Astrocyte (in vitro differentiated cells and primary cell): ENCODE data around the gene DARS1. TPM values are rescaled to one million over a fixed set of nuclear protein-coding genes. Genes with fewer than 3 reads are reported as not detected.

Source experiments
- DNase-seq: peaks from one replicate; pipeline ENCODE4 v3.0.0-alpha.2; 2010; ENCODE audit warnings: low read depth
- FAIRE-seq: peaks from 2 replicates; lab custom pipeline; 2011; peaks lifted over from hg19 to GRCh38; lab: Jason Lieb, UNC
- H2AFZ ChIP-seq: 2 replicates; pipeline ENCODE4 v1.6.0; 2012; ENCODE audit warnings: low read depth, low read length, inconsistent platforms
- H3K27ac ChIP-seq: 2 replicates; pipeline ENCODE4 v1.5.1; 2011; ENCODE audit warnings: low read depth, low read length, inconsistent platforms
- H3K27me3 ChIP-seq: 2 replicates; pipeline ENCODE4 v1.6.0; 2011; ENCODE audit warnings: low read length, inconsistent platforms; ENCODE audit not compliant: insufficient read depth
- H3K36me3 ChIP-seq: 2 replicates; pipeline ENCODE4 v1.5.1; 2011; ENCODE audit warnings: low read length, inconsistent platforms; ENCODE audit not compliant: insufficient read depth
- H3K4me1 ChIP-seq: 2 replicates; pipeline ENCODE4 v1.5.1; 2011; ENCODE audit warnings: low read length, inconsistent platforms; ENCODE audit not compliant: insufficient read depth
- H3K4me2 ChIP-seq: 2 replicates; pipeline ENCODE4 v1.6.0; 2012; ENCODE audit warnings: low read length, inconsistent platforms
- H3K4me3 ChIP-seq: 2 replicates; pipeline ENCODE4 v1.5.1; 2011; ENCODE audit warnings: low read depth, mild to moderate bottlenecking, low read length, inconsistent platforms; ENCODE audit not compliant: insufficient read depth
- H3K79me2 ChIP-seq: 2 replicates; pipeline ENCODE4 v1.6.0; 2012; ENCODE audit warnings: mild to moderate bottlenecking, low read length, inconsistent platforms; ENCODE audit not compliant: insufficient read depth
- H3K9ac ChIP-seq: 2 replicates; pipeline ENCODE4 v1.6.0; 2012; ENCODE audit warnings: mild to moderate bottlenecking, low read length, inconsistent platforms
- H3K9me3 ChIP-seq: 2 replicates; pipeline ENCODE4 v1.5.1; 2012; ENCODE audit warnings: low read depth, mild to moderate bottlenecking, low read length, inconsistent platforms; ENCODE audit not compliant: insufficient read depth
- H4K20me1 ChIP-seq: 2 replicates; pipeline ENCODE4 v1.6.0; 2012; ENCODE audit warnings: low read length, inconsistent platforms; ENCODE audit not compliant: insufficient read depth
- H3K27ac Mint-ChIP-seq: one replicate; pipeline ENCODE4 v1.8.0; 2021; ENCODE audit warnings: mild to moderate bottlenecking, mixed read lengths; ENCODE audit not compliant: unreplicated experiment
- H3K27me3 Mint-ChIP-seq: one replicate; pipeline ENCODE4 v1.8.0; 2021; ENCODE audit warnings: low read depth, mixed read lengths; ENCODE audit not compliant: unreplicated experiment
- H3K36me3 Mint-ChIP-seq: one replicate; pipeline ENCODE4 v1.8.0; 2021; ENCODE audit warnings: low read depth, mixed read lengths; ENCODE audit not compliant: unreplicated experiment
- H3K4me1 Mint-ChIP-seq: one replicate; pipeline ENCODE4 v1.8.0; 2021; ENCODE audit warnings: low read depth, mixed read lengths; ENCODE audit not compliant: unreplicated experiment
- H3K4me3 Mint-ChIP-seq: one replicate; pipeline ENCODE4 v1.8.0; 2021; ENCODE audit warnings: mild to moderate bottlenecking, moderate library complexity, mixed read lengths; ENCODE audit not compliant: unreplicated experiment
- H3K9me3 Mint-ChIP-seq: one replicate; pipeline ENCODE4 v1.8.0; 2021; ENCODE audit warnings: mild to moderate bottlenecking, mixed read lengths; ENCODE audit not compliant: unreplicated experiment
- CTCF ChIP-seq: IDR thresholded peaks from 2 replicates; pipeline ENCODE4 v1.5.1; 2011; ENCODE audit warnings: low read depth, mild to moderate bottlenecking, inconsistent platforms, low read length, moderate library complexity; ENCODE audit not compliant: insufficient read depth
- EZH2 ChIP-seq: IDR thresholded peaks from 2 replicates; pipeline ENCODE4 v1.6.1; 2012; ENCODE audit warnings: mild to moderate bottlenecking, low read length, inconsistent platforms; ENCODE audit not compliant: insufficient read depth
- total RNA-seq: library from RNA; stranded (reverse); gene quantifications from 2 replicates; pipeline ENCODE4 v1.2.1, GENCODE V29; 2021

Gene DARS1
- total RNA-seq, 1 donor from 2014 or later: 37.9 TPM

DNA sequence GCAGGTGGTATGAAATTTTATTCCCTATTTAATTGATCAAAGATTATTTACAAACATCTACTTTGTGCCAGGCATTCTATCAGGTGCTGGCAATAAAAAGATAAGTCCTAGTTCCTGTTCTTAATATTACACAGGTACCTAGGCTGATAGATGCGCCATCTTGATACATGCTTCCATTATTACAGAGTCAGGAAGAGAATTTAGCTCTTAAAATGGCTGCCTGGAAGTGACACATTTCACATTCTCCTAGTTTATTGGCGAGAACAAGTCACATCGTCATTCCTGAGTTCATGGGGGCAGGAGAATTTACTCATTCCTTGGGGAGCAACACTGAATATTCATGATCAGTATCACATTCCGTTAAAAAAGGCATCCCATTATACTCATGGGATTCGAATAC is 1.1 kb upstream of the DARS1 start:
- H3K27me3 Mint-ChIP-seq: no peaks in the 10 kb centered on the region
- peaks cover 3% of the 10 kb centered on the region for H3K9me3 Mint-ChIP-seq
- Histone ChIP-seq H3K4me3 (no peak overlapping the region), H3K27ac (no peak overlapping the region), H2AFZ (no peak overlapping the region), H3K4me2 (no peak overlapping the region), H3K4me1 (peaks cover 11% of the 10 kb centered on the region), H4K20me1 (no peaks in the 10 kb centered on the region), H3K79me2 (peaks cover 26% of the 10 kb centered on the region), H3K36me3 (peaks cover 5% of the 10 kb centered on the region), H3K9ac (no peak overlapping the region), H3K9me3 (no peaks in the 10 kb centered on the region), H3K27me3 (no peaks in the 10 kb centered on the region)
- FAIRE-seq (no peak), DNase-seq (no peak)
- H3K36me3 Mint-ChIP-seq: no peaks in the 10 kb centered on the region
- TF ChIP-seq CTCF (no peak), EZH2 (no peak)
- H3K4me3 Mint-ChIP-seq: no peak overlapping the region
- H3K27ac Mint-ChIP-seq: no peak overlapping the region
- H3K4me1 Mint-ChIP-seq: no peaks in the 10 kb centered on the region

DNA sequence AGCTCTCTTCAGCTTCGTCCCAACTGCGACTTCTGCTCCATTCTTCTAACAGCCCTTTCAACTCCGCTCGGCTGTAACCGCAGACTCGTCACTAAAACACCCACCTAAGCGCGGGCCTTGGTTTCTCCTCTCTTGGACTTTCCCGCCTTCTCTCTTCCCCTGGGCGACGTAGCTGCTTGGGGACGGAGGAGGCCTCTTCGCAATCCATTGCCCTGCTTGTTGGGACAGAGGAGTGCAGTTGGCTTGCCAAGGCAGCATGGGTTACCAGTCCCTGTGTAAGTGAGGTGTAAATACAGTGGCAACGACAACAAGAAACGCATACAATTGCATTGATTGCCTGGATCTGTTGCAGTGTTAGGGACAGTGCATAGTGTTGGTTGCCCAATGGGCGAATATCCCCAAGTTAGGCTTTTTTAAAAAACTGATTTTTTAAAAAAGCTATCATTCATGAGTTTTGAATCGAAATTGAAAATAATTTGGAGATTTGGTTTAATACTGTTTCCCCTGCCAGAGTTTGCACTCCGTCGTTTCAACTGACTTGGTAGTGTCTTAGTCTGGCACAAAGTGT is 484 bp upstream of the DARS1 start:
- Histone ChIP-seq H3K36me3 (peaks cover 10% of the 10 kb centered on the region), H3K9me3 (no peaks in the 10 kb centered on the region), H3K4me2 (peak overlapping the region; percentile 90), H3K4me3 (peak overlapping the region; percentile 84), H3K79me2 (peaks cover 31% of the 10 kb centered on the region), H3K27ac (peak overlapping the region; percentile 90), H3K9ac (peak overlapping the region; percentile 97), H3K4me1 (peaks cover 11% of the 10 kb centered on the region), H4K20me1 (no peaks in the 10 kb centered on the region), H2AFZ (peak overlapping the region; percentile 94), H3K27me3 (no peaks in the 10 kb centered on the region)
- Mint-ChIP-seq H3K27ac (peak overlapping the region; percentile 96), H3K9me3 (peaks cover 3% of the 10 kb centered on the region), H3K4me3 (peak overlapping the region; percentile 90), H3K4me1 (no peaks in the 10 kb centered on the region), H3K27me3 (no peaks in the 10 kb centered on the region), H3K36me3 (no peaks in the 10 kb centered on the region)
- DNase-seq (no peak), FAIRE-seq (no peak)
- TF ChIP-seq EZH2 (no peak), CTCF (no peak)
